A549 (cell line): ENCODE measurements around the gene CDH19. TPM values are rescaled to one million over a fixed set of nuclear protein-coding genes. Genes with fewer than 3 reads are reported as not detected.

Experiments used
- ATAC-seq, 2 experiments: fragments of 200-7000 bp in 1 of 2; fragments of >200 bp in 1 of 2; cut with Nextera tagmentation in 1 of 2; cut with Tn5 transposase in 1 of 2; 3 replicates each; pipeline versions ENCODE4 v1.8.0 to v1.9.1; 2018 to 2020; ENCODE audit warnings: mild to moderate bottlenecking in 1 of 2, moderate library complexity in 1 of 2
- CTCF ChIA-PET: fragments of 300-600 bp; sonication (Branson Sonifier 250); formaldehyde crosslinking; extraction: SDS; loops from one replicate; lab custom pipeline; 2021; ENCODE audit warnings: antibody characterized with exemption, inconsistent platforms; lab: Yijun Ruan, JAX
- POLR2A ChIA-PET: fragments of 350-600 bp; formaldehyde crosslinking; extraction: SDS; loops from one replicate; lab custom pipeline; 2021; ENCODE audit warnings: antibody characterized with exemption, inconsistent platforms; lab: Yijun Ruan, JAX
- DNase-seq, 2 experiments: peaks; one replicate each; pipeline versions ENCODE4 v3.0.0 to v3.0.0-alpha.2; 2011 to 2016; ENCODE audit warnings: low read depth in 1 of 2, low spot score in 1 of 2
- FAIRE-seq: peaks from 2 replicates; lab custom pipeline; 2011; peaks lifted over from hg19 to GRCh38; lab: Jason Lieb, UNC
- H3K27ac ChIP-seq, 2 experiments: fragments of >200 bp; sonication (Bioruptor Twin); formaldehyde crosslinking; 3 replicates each; pipeline ENCODE4 v1.5.1; 2016 to 2017
- H3K4me1 ChIP-seq: fragments of >200 bp; sonication (Bioruptor Twin); formaldehyde crosslinking; 3 replicates; pipeline ENCODE4 v1.6.1; 2016
- H3K4me2 ChIP-seq: fragments of >200 bp; sonication (Bioruptor Twin); formaldehyde crosslinking; 3 replicates; pipeline ENCODE4 v1.6.1; 2016
- H3K4me3 ChIP-seq: fragments of >200 bp; sonication (Bioruptor Twin); formaldehyde crosslinking; 3 replicates; pipeline ENCODE4 v1.5.1; 2016
- H3K9me3 ChIP-seq: fragments of >200 bp; sonication (Bioruptor Twin); formaldehyde crosslinking; 3 replicates; pipeline ENCODE4 v1.6.1; 2016
- BHLHE40 ChIP-seq: IDR thresholded peaks from 2 replicates; pipeline ENCODE4 v1.6.1; 2012; ENCODE audit warnings: low read depth, low read length, inconsistent platforms
- CEBPB ChIP-seq, 2 experiments: fragments of >200 bp in 1 of 2; sonication (Bioruptor Twin) in 1 of 2; formaldehyde crosslinking in 1 of 2; IDR thresholded peaks; 2 replicates each; pipeline ENCODE4 v1.6.1; 2012 to 2016
- CHD2 ChIP-seq: fragments of 150-350 bp; IDR thresholded peaks from 2 replicates; pipeline ENCODE4 v1.6.1; 2014; ENCODE audit warnings: low read length; ENCODE audit not compliant: partially characterized antibody
- CTCF ChIP-seq: fragments of >200 bp; sonication (Bioruptor Twin); formaldehyde crosslinking; IDR thresholded peaks from 3 replicates; pipeline ENCODE4 v1.5.1; 2016
- ELK1 ChIP-seq: fragments of 150-350 bp; IDR thresholded peaks from 2 replicates; pipeline ENCODE4 v1.6.1; 2014; ENCODE audit warnings: low read depth, mild to moderate bottlenecking, low read length
- EP300 ChIP-seq, 2 experiments: fragments of >200 bp; sonication (Bioruptor Twin); formaldehyde crosslinking; IDR thresholded peaks; 2 replicates in 1 of 2; 3 replicates in 1 of 2; pipeline ENCODE4 v1.6.1; 2016 to 2017
- FOSB ChIP-seq: fragments of 250-450 bp; sonication (Bioruptor Pico); IDR thresholded peaks from 2 replicates; pipeline ENCODE4 v1.5.0; 2020; ENCODE audit warnings: mild to moderate bottlenecking, moderate library complexity
- FOSL2 ChIP-seq, 2 experiments: fragments of 450-650 bp in 1 of 2; fragments of >200 bp in 1 of 2; sonication (Bioruptor Twin) in 1 of 2; formaldehyde crosslinking; IDR thresholded peaks; 2 replicates each; pipeline versions ENCODE4 v1.5.0 to v1.6.1; 2016 to 2020; ENCODE audit warnings: mild to moderate bottlenecking in 1 of 2, moderate library complexity in 1 of 2
- HDAC2 ChIP-seq: fragments of 200-600 bp; sonication (generic); IDR thresholded peaks from 2 replicates; pipeline ENCODE4 v1.6.1; 2016
- HES2 ChIP-seq: fragments of >200 bp; sonication (Bioruptor Twin); formaldehyde crosslinking; IDR thresholded peaks from 2 replicates; pipeline ENCODE4 v1.6.1; 2016
- HEYL ChIP-seq: fragments of 250-450 bp; sonication (Bioruptor Pico); IDR thresholded peaks from 2 replicates; pipeline ENCODE4 v1.8.0; 2021; ENCODE audit warnings: mild to moderate bottlenecking, moderate library complexity
- HOXA7 ChIP-seq: fragments of 250-450 bp; sonication (Bioruptor Pico); IDR thresholded peaks from 2 replicates; pipeline ENCODE4 v1.5.0; 2020; ENCODE audit warnings: mild to moderate bottlenecking, moderate library complexity
- HOXB5 ChIP-seq: fragments of 250-450 bp; sonication (Bioruptor Pico); IDR thresholded peaks from 2 replicates; pipeline ENCODE4 v1.5.0; 2020; ENCODE audit warnings: mild to moderate bottlenecking, moderate library complexity
- JUN ChIP-seq, 2 experiments: fragments of >200 bp; sonication (Bioruptor Twin); formaldehyde crosslinking; IDR thresholded peaks; 2 replicates in 1 of 2; 3 replicates in 1 of 2; pipeline ENCODE4 v1.6.1; 2016 to 2017
- JUNB ChIP-seq: fragments of >200 bp; sonication (Bioruptor Twin); formaldehyde crosslinking; IDR thresholded peaks from 2 replicates; pipeline ENCODE4 v1.6.1; 2016
- MAX ChIP-seq: IDR thresholded peaks from 2 replicates; pipeline ENCODE4 v1.6.1; 2012
- MYC ChIP-seq: IDR thresholded peaks from 2 replicates; pipeline ENCODE4 v1.6.1; 2012; ENCODE audit warnings: mild to moderate bottlenecking, inconsistent platforms, low read length, improper control_type of control experiment, borderline replicate concordance
- NPAS2 ChIP-seq: fragments of 250-450 bp; sonication (Bioruptor Pico); IDR thresholded peaks from 2 replicates; pipeline ENCODE4 v1.8.0; 2022; ENCODE audit warnings: mild to moderate bottlenecking, moderate library complexity, borderline replicate concordance
- NR3C1 ChIP-seq: fragments of >200 bp; sonication (Bioruptor Twin); formaldehyde crosslinking; IDR thresholded peaks from 3 replicates; pipeline ENCODE4 v1.6.1; 2017
- PHF8 ChIP-seq: fragments of 200-600 bp; sonication (generic); IDR thresholded peaks from 2 replicates; pipeline ENCODE4 v1.6.1; 2016; ENCODE audit warnings: low read depth, mild to moderate bottlenecking, antibody characterized with exemption, moderate library complexity, borderline replicate concordance
- POLR2AphosphoS2 ChIP-seq: conservative IDR thresholded peaks from 2 replicates; pipeline ENCODE4 v1.6.1; 2012; ENCODE audit warnings: low read length, improper control_type of control experiment, inconsistent platforms
- RAD21 ChIP-seq, 2 experiments: fragments of >200 bp in 1 of 2; sonication (Bioruptor Twin) in 1 of 2; formaldehyde crosslinking in 1 of 2; IDR thresholded peaks in 1 of 2; conservative IDR thresholded peaks in 1 of 2; 2 replicates in 1 of 2; 3 replicates in 1 of 2; pipeline ENCODE4 v1.6.1; 2012 to 2018; ENCODE audit warnings: inconsistent platforms in 1 of 2
- RCOR1 ChIP-seq: fragments of 150-350 bp; IDR thresholded peaks from 2 replicates; pipeline ENCODE4 v1.6.1; 2014; ENCODE audit warnings: antibody characterized with exemption, low read length, low read depth
- RNF2 ChIP-seq: fragments of 200-600 bp; sonication (generic); IDR thresholded peaks from 2 replicates; pipeline ENCODE4 v1.6.1; 2016; ENCODE audit warnings: low read depth, mild to moderate bottlenecking, antibody characterized with exemption, moderate library complexity, borderline replicate concordance
- SREBF2 ChIP-seq: fragments of 450-650 bp; IDR thresholded peaks from 2 replicates; pipeline ENCODE4 v1.6.1; 2014; ENCODE audit warnings: mild to moderate bottlenecking, moderate library complexity
- TP53 ChIP-seq: fragments of 250-450 bp; sonication (Bioruptor Pico); IDR thresholded peaks from 2 replicates; pipeline ENCODE4 v1.5.0; 2021; ENCODE audit warnings: mild to moderate bottlenecking, moderate library complexity
- ZFP36 ChIP-seq: fragments of 450-650 bp; IDR thresholded peaks from 2 replicates; pipeline ENCODE4 v1.6.1; 2014; ENCODE audit warnings: borderline replicate concordance; ENCODE audit not compliant: partially characterized antibody
- ZSCAN20 ChIP-seq: fragments of 250-450 bp; sonication (Bioruptor Pico); IDR thresholded peaks from 2 replicates; pipeline ENCODE4 v1.8.0; 2022; ENCODE audit warnings: mild to moderate bottlenecking, moderate library complexity
- WGBS: methylation state at CpG from one replicate; pipeline ENCODE4 v1.1.6; 2017; ENCODE audit errors: missing lambda C conversion rate; 5-methylcytosine and 5-hydroxymethylcytosine counted together
- polyA plus RNA-seq, 4 experiments: library from polyadenylated mRNA; depleted of rRNA in 3 of 4; stranded (reverse); fragments of >200 nt; fragmentation: RNase III in 1 of 4; extraction: RNeasy Plus Mini Kit Qiagen cat#74134 plus additional on column Dnase treatment in 1 of 4; gene quantifications; 2 replicates in 3 of 4; 3 replicates in 1 of 4; pipeline ENCODE4 v1.2.3, GENCODE V29; 2011 to 2017

CDH19 gene
- polyA plus RNA-seq, 2 of the 4 experiments (the other 2 are of a cell fraction), result 1.4 to 1.5 TPM

- TF ChIP-seq FOSB (no peak), CTCF (0 out of 3 replicates have a peak, but pooled peaks have one; percentile 13), RAD21 (conservative IDR thresholded peaks at IDR 0.05 in 1 of 2, IDR thresholded peaks at IDR 0.05 in 1 of 2) (peak in 1 of 2 experiments; percentile 41; a peak in 2 of 5 replicates), MYC (no peak)
- FAIRE-seq (no peak), DNase-seq (peak in 1 of 2 experiments; percentile 23), ATAC-seq (peak in 1 of 2 experiments; percentile 77; a peak in 3 of 6 replicates)
- Histone ChIP-seq H3K27ac (no peak overlapping the region), H3K4me3 (no peak overlapping the region), H3K4me2 (no peak overlapping the region), H3K9me3 (no peaks in the 10 kb centered on the region), H3K4me1 (no peaks in the 10 kb centered on the region)
- 62% methylated on average over 4 of the region's 4 CpGs for WGBS
- POLR2A ChIA-PET, result no interaction called here
- CTCF ChIA-PET, result no interaction called here
These were observed 12.7 kb upstream of the CDH19 start for GRCh38 chr18:66616523-66616983.

- H3K4me1 ChIP-seq, result no peaks in the 10 kb centered on the region
- ChIA-PET POLR2A (no interaction called here), CTCF (no interaction called here)
- ATAC-seq, result no peak
- no peak for DNase-seq
- no peaks in the 10 kb centered on the region for H3K9me3 ChIP-seq
- TF ChIP-seq JUN (IDR thresholded peaks at IDR 0.05), result no peak
- TF ChIP-seq BHLHE40, result no peak
- no peak for TF ChIP-seq MAX
- no peak for TF ChIP-seq NR3C1
- TF ChIP-seq SREBF2, result no peak
- no peak for TF ChIP-seq RNF2
- no peak for TF ChIP-seq HOXA7 (CRISPR knock-in tag)
- TF ChIP-seq RCOR1, result no peak
- no peak for TF ChIP-seq POLR2AphosphoS2
- no peak for TF ChIP-seq PHF8
- no peak for TF ChIP-seq CHD2
- TF ChIP-seq HOXB5 (CRISPR knock-in tag), result no peak
- no peak overlapping the region for H3K4me3 ChIP-seq
- no peak overlapping the region for H3K27ac ChIP-seq
- no peak for FAIRE-seq
- H3K4me2 ChIP-seq, result no peak overlapping the region
These were observed 11.3 kb upstream of the CDH19 start for GRCh38 chr18:66615176-66615575.

GRCh38 chr18:66607632-66608031, 3.7 kb upstream of the CDH19 start:
- no peak for TF ChIP-seq ELK1
- TF ChIP-seq ZFP36, result no peak
- no peak for TF ChIP-seq EP300 (IDR thresholded peaks at IDR 0.05)
- TF ChIP-seq HEYL (CRISPR knock-in tag), result no peak
- TF ChIP-seq TP53, result no peak
- TF ChIP-seq HES2, result no peak
- TF ChIP-seq MYC, result no peak
- TF ChIP-seq HDAC2, result no peak
- TF ChIP-seq NPAS2 (CRISPR knock-in tag), result no peak
- no peak for TF ChIP-seq JUNB
- no peak for TF ChIP-seq ZSCAN20
- TF ChIP-seq CEBPB (IDR thresholded peaks at IDR 0.05), result no peak
- TF ChIP-seq FOSL2 (IDR thresholded peaks at IDR 0.05), result no peak
- TF ChIP-seq FOSL2 (CRISPR knock-in tag; IDR thresholded peaks at IDR 0.05), result no peak
- TF ChIP-seq, all 56 proteins: peak for 0
- no peak for ATAC-seq
- POLR2A ChIA-PET, result no interaction called here

More at GRCh38 chr18:66607632-66608031, 3.7 kb upstream of the CDH19 start:
- FAIRE-seq, result no peak
- Histone ChIP-seq H3K27ac (no peak overlapping the region), H3K4me3 (no peak overlapping the region), H3K9me3 (no peaks in the 10 kb centered on the region), H3K4me1 (no peaks in the 10 kb centered on the region), H3K4me2 (no peak overlapping the region)
- 83% methylated on average over 6 of the region's 6 CpGs for WGBS
- no peak for DNase-seq
- CTCF ChIA-PET, result no interaction called here
